GM12891 (cell line): Measurements from ENCODE around the gene ATP1B2.

ENCODE experiments used
- DNase-seq: peaks from one replicate; pipeline ENCODE4 v3.0.0; 2011; ENCODE audit warnings: low spot score; ENCODE audit not compliant: insufficient read length
- FAIRE-seq: peaks from 2 replicates; lab custom pipeline; 2011; peaks lifted over from hg19 to GRCh38; lab: Jason Lieb, UNC
- PAX5 ChIP-seq: IDR thresholded peaks from 2 replicates; pipeline ENCODE4 v1.6.1; 2011; ENCODE audit warnings: low read length, moderate library complexity, mild to moderate bottlenecking; ENCODE audit not compliant: insufficient read depth, severe bottlenecking
- POLR2A ChIP-seq: IDR thresholded peaks from 2 replicates; pipeline ENCODE4 v1.6.1; 2011; ENCODE audit warnings: low read depth, low read length, control low read depth
- POLR2AphosphoS5 ChIP-seq: IDR thresholded peaks from 2 replicates; pipeline ENCODE4 v1.6.1; 2011; ENCODE audit warnings: low read depth, low read length, control low read depth
- POU2F2 ChIP-seq: IDR thresholded peaks from 2 replicates; pipeline ENCODE4 v1.6.1; 2011; ENCODE audit warnings: low read depth, mild to moderate bottlenecking, control low read depth, low read length, moderate library complexity
- SPI1 ChIP-seq: IDR thresholded peaks from 2 replicates; pipeline ENCODE4 v1.6.1; 2011; ENCODE audit warnings: low read depth, low read length, control low read depth
- TAF1 ChIP-seq: IDR thresholded peaks from 2 replicates; pipeline ENCODE4 v1.6.1; 2011; ENCODE audit warnings: low read depth, low read length, control low read depth

Gene ATP1B2

DNA sequence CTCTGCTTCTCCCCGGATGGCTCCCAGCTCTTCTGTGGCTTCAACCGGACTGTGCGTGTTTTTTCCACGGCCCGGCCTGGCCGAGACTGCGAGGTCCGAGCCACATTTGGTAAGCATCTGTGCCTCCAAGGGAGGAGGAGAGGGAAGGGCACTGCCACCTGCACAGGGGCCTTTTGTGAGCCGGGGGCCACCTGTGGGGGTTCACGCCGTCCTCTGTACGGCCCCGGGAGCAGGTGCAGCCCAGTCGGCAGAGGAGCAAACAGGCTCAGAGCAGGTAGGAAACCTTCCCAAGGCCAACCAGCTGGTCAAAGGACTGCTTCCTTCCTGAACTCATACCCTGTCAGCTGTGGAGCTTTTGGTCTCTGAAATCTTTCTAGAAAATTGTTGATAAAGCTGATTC is 51.0 kb downstream of the ATP1B2 start:
- no peak for TF ChIP-seq POLR2AphosphoS5
- no peak for TF ChIP-seq POLR2A
- no peak for TF ChIP-seq TAF1
- TF ChIP-seq SPI1, result no peak
- no peak for TF ChIP-seq PAX5
- no peak for TF ChIP-seq POU2F2
- FAIRE-seq (no peak), DNase-seq (no peak)

GRCh38 chr17:7702776-7703175 is 52.0 kb downstream of the ATP1B2 start:
- TF ChIP-seq TAF1, result no peak
- TF ChIP-seq POU2F2, result no peak
- TF ChIP-seq SPI1, result no peak
- TF ChIP-seq POLR2AphosphoS5, result no peak
- no peak for TF ChIP-seq POLR2A
- no peak for TF ChIP-seq PAX5
- DNase-seq, result no peak
- no peak for FAIRE-seq

DNA sequence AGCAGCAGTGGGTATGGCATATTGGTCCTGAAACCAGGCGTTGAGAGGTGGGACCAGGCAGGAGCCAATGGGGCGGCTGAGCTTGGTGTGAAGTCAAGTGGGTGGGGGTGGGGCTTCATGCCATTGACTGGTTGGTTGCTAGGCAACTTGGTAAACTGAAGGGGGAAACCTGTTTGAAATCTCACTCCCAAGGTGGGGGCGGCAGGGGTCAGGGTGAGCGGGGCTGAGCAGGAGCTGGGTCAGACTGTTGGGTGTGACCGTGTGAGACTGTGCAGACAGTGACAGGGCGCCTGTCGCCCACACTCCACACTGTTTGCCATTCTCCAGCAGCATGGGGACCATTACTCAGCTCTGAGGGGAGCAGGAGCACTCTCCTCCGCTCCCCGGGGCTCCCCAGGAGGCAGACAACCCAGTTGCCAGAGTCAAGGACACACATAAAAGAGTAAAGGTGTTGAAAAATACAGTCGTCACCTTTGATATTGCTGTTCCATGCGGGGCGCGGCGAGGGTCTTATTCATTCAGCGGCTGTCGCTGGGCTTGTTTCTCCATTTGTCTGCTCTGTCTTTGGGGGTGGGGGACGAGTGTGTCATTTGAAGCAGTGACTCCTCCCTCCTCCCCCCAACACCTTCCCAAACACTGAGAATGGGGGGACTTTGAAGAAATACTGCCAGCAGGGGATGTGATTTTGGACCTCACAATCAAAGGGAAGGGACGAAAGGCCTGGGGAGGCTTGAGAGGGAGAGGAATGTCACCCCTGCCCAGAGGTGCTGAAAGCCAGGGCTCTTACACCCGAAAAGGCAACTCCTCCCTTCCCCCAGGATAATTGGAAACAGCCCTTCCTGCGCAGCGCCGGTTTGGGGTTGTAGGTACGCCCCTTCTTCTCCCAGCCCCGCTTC is 53.1 kb downstream of the ATP1B2 start:
- DNase-seq (no peak), FAIRE-seq (peak; percentile 9)
- TF ChIP-seq POLR2A (no peak), POU2F2 (no peak), PAX5 (no peak), TAF1 (no peak), POLR2AphosphoS5 (no peak), SPI1 (no peak)

DNA sequence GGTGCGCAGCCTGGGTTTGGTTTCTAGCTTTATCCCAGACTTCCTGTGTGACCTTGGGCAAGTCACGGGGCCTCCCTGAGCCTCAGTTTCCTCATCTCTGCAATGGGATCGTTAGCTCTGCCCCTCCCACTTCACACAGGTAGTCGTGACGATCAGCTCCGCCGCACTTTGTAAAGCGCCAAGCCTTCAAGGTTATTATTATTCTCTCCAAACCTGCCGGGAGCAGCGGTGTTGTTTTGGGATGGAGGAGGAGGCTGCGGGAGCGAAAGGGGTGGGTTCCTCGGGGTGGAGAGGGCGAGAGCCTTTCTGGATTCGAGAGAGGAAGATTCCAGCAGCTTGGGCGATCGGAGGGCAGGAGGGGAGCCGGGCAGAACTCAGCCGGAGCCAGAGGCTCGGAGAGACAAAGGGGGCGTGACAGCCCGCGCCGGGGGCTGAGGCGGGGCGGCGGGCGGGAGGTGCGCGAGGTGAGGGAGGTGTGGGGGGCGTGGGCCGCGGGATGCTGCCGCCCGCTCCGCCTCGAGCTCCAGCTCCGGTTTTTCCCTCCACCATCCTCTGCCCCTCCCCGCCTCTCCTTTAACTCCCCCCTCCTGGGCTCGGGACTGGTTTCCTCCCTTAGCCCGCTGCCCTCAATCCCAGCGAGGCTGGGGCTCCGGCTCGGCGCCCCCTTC is 54.0 kb downstream of the ATP1B2 start, which contains the start of gene EFNB3:
Gene EFNB3 (plus strand): TSS at position 602 of the 668 bp plus-strand sequence. CDS start 397 bp downstream, outside the sequence.
- DNase-seq (no peak), FAIRE-seq (no peak)

GRCh38 chr17:7705269-7706255 is 54.8 kb downstream of the ATP1B2 start:
- no peak for DNase-seq
- FAIRE-seq, result no peak
- TF ChIP-seq POU2F2 (no peak), POLR2AphosphoS5 (no peak), SPI1 (no peak), TAF1 (no peak), POLR2A (no peak), PAX5 (no peak)

More for the DNA sequence above, 54.0 kb downstream of the ATP1B2 start, which contains the start of gene EFNB3:
- TF ChIP-seq POU2F2 (no peak), PAX5 (no peak), POLR2AphosphoS5 (no peak), TAF1 (no peak), SPI1 (no peak), POLR2A (no peak)

DNA sequence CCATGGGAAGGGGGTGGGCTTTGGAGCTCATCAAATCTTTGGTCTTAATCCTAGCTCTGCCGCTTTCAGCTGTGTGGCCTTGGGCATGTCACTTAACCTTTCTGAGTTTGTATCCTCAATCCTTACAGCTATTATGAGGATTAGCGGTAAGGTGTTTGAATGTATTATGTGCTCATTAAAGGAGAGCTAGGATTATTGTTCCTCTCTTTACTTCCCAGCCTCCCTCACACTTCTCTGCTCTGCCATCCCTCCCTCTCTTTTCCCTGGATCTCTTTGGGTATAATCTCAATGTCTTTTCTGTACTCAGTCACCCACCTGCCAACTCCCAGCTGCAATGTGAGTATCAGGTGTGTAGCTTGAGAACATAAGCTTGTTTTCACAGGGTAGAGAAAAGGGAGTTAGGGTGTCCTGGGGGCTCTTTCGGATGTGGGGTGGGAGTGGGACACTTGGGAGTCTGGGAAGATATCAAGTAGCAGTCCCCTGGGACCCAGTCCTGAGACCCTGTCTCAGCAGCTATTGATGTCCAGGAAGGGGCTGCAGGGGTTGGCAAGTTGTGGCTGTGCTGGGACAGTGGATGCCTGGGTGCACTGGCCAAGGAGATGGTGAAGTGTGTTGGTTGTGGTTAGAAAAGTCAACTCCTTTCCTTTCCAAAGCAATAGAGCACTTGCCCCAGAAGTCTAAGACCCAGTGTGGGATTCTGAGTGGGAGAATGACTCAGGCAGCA is 56.1 kb downstream of the ATP1B2 start:
- DNase-seq, result no peak
- no peak for TF ChIP-seq POLR2A
- no peak for TF ChIP-seq POLR2AphosphoS5
- no peak for TF ChIP-seq TAF1
- no peak for TF ChIP-seq PAX5
- no peak for TF ChIP-seq SPI1
- TF ChIP-seq POU2F2, result no peak
- FAIRE-seq, result no peak
